HCT116 (cell line): ENCODE results near the gene BST1.

ENCODE experiments used
- ATF3 ChIP-seq: IDR thresholded peaks from 2 replicates; pipeline ENCODE4 v1.6.1; 2012
- CEBPB ChIP-seq: IDR thresholded peaks from 2 replicates; pipeline ENCODE4 v1.6.1; 2012; ENCODE audit warnings: low read depth
- CTCF ChIP-seq, 3 experiments: fragments of 200-600 bp in 1 of 3; sonication (generic) in 1 of 3; IDR thresholded peaks in 2 of 3; conservative IDR thresholded peaks in 1 of 3; 2 replicates each; pipeline ENCODE4 v1.5.1; 2012 to 2017; ENCODE audit warnings: low read depth in 2 of 3, low read length in 2 of 3, antibody characterized with exemption in 1 of 3, borderline replicate concordance in 1 of 3, control low read depth in 1 of 3, mild to moderate bottlenecking in 1 of 3, mixed read lengths in 1 of 3, mixed run types in 1 of 3, moderate library complexity in 1 of 3; ENCODE audit not compliant: insufficient read depth in 1 of 3
- EGR1 ChIP-seq: IDR thresholded peaks from 2 replicates; pipeline ENCODE4 v1.6.1; 2012; ENCODE audit warnings: low read depth
- ELF1 ChIP-seq: IDR thresholded peaks from 2 replicates; pipeline ENCODE4 v1.6.1; 2012; ENCODE audit warnings: low read depth, borderline replicate concordance
- EZH2 ChIP-seq: fragments of 200-600 bp; sonication (generic); IDR thresholded peaks from 2 replicates; pipeline ENCODE4 v1.6.1; 2017; ENCODE audit warnings: antibody characterized with exemption, mixed run types
- MAX ChIP-seq: IDR thresholded peaks from 2 replicates; pipeline ENCODE4 v1.6.1; 2012
- POLR2A ChIP-seq: IDR thresholded peaks from 2 replicates; pipeline ENCODE4 v1.7.0; 2011; ENCODE audit warnings: borderline replicate concordance; ENCODE audit not compliant: insufficient read depth, insufficient read length; ENCODE audit errors: extremely low read depth
- POLR2AphosphoS5 ChIP-seq: IDR thresholded peaks from 2 replicates; pipeline ENCODE4 v1.6.1; 2011; ENCODE audit warnings: mild to moderate bottlenecking, low read depth, low read length, moderate library complexity
- REST ChIP-seq: IDR thresholded peaks from 2 replicates; pipeline ENCODE4 v1.6.1; 2012; ENCODE audit warnings: low read depth
- SRF ChIP-seq: IDR thresholded peaks from 2 replicates; pipeline ENCODE4 v1.6.1; 2012; ENCODE audit warnings: low read depth
- YY1 ChIP-seq: IDR thresholded peaks from 2 replicates; pipeline ENCODE4 v1.6.1; 2011; ENCODE audit warnings: low read length, low read depth, moderate library complexity, mild to moderate bottlenecking; ENCODE audit not compliant: insufficient replicate concordance; ENCODE audit errors: extremely low read depth
- ZBTB33 ChIP-seq: IDR thresholded peaks from 2 replicates; pipeline ENCODE4 v1.6.1; 2011; ENCODE audit warnings: mild to moderate bottlenecking, low read length, moderate library complexity; ENCODE audit not compliant: insufficient replicate concordance; ENCODE audit errors: extremely low read depth
- ZNF274 ChIP-seq: fragments of 200-500 bp; sonication (Bioruptor generic); IDR thresholded peaks from 2 replicates; pipeline ENCODE4 v1.6.1; 2014; ENCODE audit warnings: mild to moderate bottlenecking, low read depth, low read length, inconsistent platforms

- TF ChIP-seq CTCF (IDR thresholded peaks at IDR 0.05 in 2 of 3, conservative IDR thresholded peaks at IDR 0.05 in 1 of 3; ENCODE audit: borderline replicate concordance in 1 of 3, insufficient read depth in 1 of 3, low read depth in 2 of 3, low read length in 2 of 3) (no peak), POLR2AphosphoS5 (no peak), POLR2A (no peak), EGR1 (no peak), ZNF274 (no peak), EZH2 (no peak), MAX (no peak), ZBTB33 (no peak), YY1 (no peak), REST (no peak), SRF (no peak), CEBPB (no peak), ELF1 (no peak), ATF3 (no peak)
These were observed 42.9 kb upstream of the BST1 start for GRCh38 chr4:15659768-15660570.
